NCI-H510A treated with DMSO at 0.1 percent for 48 hours (cell line): Measurements from ENCODE around the gene MAST4.

Experiments
- DNase-seq: peaks from one replicate; lab custom pipeline; 2025; lab: John Stamatoyannopoulos, UW

MAST4 gene

DNA sequence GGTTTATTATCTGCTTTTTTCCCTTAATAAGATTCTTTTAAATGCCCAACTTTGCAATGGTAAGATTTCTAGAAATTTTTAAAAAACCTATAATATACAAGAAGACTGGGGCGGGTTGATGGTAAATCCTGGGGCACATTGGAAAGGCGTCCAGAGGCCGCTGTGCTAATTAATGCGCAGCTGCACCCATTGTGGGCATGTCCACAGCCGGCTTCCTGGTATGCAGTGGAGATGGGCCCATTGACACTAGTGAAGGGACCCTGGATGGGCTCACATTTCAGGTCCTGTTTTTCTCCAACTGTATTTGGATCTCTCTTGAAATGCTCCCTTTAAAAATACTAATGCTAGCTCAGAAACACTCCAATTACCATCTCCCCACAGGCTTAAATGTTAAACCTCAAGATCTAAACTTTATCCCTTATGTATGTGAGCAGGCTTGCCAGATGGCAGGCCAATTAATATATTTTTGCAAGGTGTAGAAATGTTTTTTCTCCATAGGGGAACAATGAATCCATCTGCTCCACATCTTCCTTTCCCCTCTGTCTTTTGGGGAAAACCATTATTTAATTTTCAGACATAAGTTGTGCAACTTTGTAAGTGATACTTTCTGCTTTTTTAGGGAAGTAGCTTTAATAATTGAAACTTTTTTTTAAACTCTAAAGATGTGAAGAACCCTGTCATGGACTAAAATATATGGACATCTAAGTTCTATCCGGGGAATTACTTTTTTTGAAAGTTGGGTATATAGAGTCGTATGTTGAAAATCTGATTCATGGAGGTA lies 423.1 kb downstream of the MAST4 start:
- DNase-seq, result peak; percentile 28

GRCh38 chr5:67020096-67020615 lies 424.0 kb downstream of the MAST4 start:
- DNase-seq, result no peak

DNA sequence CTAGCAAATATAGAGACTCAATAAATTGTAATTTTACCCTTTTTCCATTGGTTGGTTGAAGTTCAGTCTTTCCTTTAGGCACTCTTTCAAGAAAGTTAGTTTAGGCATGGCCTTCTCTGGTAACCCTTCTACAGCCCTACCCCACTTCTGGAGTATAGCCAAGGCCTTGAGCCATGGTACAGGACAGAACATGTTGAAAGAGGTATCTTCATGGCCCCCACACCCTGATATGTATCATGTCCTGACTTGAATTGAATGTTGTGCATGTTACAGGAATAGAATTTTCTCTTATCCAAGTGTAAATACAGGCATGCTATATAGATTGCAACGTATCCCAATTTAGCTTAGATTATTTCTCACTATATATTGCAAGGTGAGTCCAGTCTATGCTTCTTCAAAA lies 424.8 kb downstream of the MAST4 start:
- no peak for DNase-seq

DNA sequence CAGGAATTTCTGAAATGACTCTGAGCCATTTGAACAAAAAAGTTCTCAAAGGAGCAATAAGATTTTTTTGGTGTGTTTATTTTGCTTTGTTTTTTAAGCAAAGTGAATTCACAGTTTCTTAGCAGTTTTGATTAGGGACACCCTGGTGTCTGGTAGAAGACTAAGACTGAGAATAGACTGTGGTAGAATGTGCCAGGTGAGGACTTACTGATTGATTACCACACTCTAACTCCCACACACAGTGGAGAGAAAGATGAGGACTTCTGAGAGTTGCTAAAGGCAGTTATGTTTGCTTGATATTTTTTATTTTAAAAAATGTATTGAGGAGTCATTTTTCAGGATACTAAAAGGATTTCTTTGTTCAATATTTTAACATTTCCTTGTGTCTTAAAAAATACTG lies 425.3 kb downstream of the MAST4 start:
- no peak for DNase-seq

- no peak for DNase-seq
These were observed 425.8 kb downstream of the MAST4 start for GRCh38 chr5:67021962-67022361.

GRCh38 chr5:67025457-67025856 lies 429.3 kb downstream of the MAST4 start:
- DNase-seq, result no peak

DNA sequence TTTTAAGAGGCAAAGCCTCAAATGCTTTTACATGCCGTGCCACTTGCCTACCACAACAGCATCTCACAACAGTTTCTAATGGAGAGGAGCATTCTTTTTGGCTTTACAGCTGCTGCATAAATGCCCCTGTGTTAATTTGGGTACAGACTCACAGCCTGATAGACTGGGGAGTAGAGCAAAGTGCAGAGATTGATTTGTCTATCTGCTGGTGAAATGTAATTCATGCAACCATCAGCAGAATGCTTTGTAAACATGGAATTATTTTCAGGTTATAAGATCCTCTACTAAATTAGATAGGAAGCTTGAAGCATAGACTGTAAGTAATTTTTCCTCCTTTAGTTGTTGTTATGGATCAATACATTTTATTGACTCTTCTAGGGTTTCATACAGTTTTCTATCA lies 430.1 kb downstream of the MAST4 start:
- no peak for DNase-seq

- DNase-seq, result no peak
These were observed 431.0 kb downstream of the MAST4 start for GRCh38 chr5:67027171-67027570.

DNA sequence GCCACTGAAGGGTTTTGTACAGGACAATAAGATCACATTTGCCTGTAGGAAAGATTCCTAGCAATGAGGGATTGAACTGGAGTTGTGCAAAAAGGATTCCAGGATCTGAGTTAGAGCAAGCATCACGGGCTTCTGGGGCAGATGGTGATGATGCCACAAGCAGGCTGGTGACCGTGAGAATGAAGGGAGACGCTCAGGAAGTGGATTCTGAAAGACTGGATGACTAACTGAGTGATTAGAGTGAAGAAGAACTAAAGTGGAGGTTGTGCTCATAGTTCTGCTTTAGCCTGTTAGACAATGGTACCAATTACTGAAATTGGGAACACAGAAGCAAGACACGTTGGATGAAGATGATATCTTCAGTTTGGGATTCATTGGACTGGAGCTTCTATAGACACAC lies 432.2 kb downstream of the MAST4 start:
- DNase-seq, result no peak

DNA sequence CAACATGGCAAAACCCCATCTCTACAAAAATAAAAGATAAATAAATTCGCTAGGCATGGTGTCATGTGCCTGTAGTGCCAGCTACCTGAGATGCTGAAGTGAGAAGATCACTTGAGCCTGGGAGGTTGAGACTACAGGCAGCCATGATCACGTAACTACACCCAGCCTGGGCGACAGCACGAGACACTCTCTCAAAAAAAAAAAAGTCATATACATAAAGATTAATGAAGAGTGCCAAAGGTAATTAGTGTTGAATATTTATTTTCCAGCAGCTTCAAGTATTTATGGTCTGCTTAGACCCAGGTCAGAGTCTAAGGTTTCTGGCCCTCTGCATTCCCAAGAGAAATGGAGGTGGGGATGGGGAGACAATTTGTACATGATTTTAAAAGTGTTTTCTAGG lies 432.7 kb downstream of the MAST4 start:
- DNase-seq, result no peak

- no peak for DNase-seq
These were observed 433.3 kb downstream of the MAST4 start for GRCh38 chr5:67029481-67029880.

DNA sequence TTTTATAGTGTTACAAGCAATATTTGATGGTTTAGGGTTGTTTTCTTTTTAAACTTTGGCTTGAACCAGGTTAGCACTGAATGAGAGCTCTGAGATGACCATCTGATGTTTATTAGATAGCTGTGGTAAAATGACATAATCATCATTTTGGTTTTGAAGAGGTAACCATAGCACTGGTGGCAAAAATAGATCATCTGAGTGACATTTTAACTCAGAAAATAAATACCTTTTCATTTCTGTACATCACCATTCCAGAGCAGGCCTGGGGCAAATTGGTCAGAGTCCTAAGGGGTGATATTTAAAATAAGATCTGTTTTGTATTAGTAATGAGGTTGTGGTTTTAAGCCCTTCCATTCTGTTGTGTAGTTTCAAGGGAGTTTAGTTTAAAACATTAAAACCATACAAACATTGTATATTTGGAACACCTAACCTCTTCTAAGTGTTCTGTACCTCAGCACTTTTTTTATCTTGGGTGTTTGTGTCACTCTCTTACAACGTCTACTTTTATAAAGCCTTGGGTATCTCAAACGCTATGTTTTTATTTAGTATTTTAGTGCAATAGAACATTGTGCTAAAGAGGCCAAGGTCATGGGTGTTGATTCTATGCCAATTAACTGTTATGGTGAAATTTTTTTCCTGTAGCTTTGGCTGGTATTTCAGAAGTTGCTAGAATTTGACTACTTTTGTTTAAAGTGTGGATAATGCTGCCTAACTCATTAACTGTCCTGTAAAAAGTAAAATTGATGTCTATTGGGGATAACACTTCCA lies 434.3 kb downstream of the MAST4 start:
- no peak for DNase-seq

- no peak for DNase-seq
These were observed 434.9 kb downstream of the MAST4 start for GRCh38 chr5:67031057-67031443.

DNA sequence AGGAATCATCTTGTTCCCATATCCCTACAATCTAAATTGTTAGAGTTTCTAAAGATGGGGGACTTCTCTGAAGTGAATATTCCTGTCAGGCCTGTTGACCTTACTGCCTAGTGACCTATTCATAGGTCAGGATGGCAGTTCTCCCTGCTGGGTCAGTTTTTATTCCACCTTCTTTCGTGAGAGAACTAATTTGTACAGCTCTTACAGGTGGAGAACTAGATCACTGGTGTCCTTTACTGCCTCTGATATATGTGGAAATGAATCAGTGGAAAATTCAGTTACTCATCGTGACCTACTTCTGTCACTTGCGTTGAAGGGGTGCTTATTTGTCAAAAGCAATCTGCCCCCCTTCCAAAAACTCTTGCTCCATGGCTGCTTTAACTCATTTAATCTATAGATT lies 435.5 kb downstream of the MAST4 start:
- no peak for DNase-seq

- no peak for DNase-seq
These were observed 436.9 kb downstream of the MAST4 start for GRCh38 chr5:67032921-67033664.

GRCh38 chr5:67033880-67034651 lies 437.9 kb downstream of the MAST4 start:
- no peak for DNase-seq

- DNase-seq, result no peak
These were observed 439.0 kb downstream of the MAST4 start for GRCh38 chr5:67035098-67035740.

DNA sequence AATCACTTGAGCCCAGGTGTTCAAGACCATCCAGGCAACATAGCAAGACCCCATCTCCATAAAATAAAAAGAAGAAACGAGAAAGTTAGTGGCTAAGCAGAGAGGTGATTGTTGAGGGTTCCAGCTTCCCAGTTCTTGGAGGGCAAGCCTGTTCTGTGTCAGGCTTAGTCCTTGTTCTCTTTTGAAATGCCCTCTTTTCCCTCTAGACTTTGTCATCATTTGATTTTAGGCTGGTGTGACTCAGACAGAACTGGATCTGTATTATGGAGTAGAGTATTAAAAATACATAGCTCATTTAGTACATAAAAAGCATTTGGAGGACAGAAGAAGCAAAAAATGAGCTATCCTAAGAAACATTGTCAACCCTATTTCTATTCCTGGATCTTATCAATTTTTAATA lies 441.0 kb downstream of the MAST4 start:
- DNase-seq, result no peak

DNA sequence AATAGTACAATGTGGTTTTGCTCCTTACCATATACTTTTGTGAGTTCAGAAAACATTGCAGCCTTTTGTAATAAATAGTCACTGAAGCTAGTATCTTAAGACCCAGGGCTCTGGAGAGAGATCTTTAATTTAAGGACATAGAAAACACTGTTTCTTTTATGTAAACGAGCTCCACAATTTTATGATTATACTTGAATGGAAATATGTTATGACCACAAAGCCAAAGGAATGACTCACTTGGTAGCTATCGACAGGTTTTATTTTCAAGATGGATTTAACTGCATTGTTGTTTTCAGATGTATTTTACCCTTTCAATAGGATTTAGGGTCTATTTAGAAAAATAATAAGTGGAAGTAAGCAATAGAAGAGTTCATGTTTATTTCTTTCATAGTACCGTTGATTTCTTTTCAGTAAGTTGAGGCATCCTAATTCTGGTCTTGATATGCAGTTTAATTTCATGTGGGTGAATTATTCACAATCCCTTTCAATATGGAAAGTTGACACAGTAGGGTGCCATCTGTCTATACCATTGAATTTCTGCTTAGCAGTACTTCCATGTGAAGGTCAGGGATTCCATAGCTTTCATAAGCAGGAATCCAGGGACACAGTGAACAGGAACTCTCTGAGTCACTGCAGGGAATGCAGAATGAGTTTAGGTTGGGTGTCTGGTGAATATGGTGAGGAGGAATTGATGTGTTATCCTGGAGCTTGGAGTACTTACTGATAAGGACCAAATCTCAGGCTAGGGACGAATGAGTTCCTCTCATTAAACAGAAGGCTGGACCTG lies 442.8 kb downstream of the MAST4 start:
- DNase-seq, result no peak

- no peak for DNase-seq
These were observed 446.2 kb downstream of the MAST4 start for GRCh38 chr5:67042176-67043003.
